B cell (primary cell): ENCODE measurements around the gene EYA4. TPM values are rescaled to one million over a fixed set of nuclear protein-coding genes. Genes with fewer than 3 reads are reported as not detected.

ENCODE experiments used
- ATAC-seq: fragments of 200-7000 bp; cut with Tn5 transposase; one replicate; pipeline ENCODE4 v1.10.0; 2021; ENCODE audit warnings: low read depth, mild to moderate bottlenecking, moderate number of reproducible peaks, moderate library complexity
- CTCF ChIA-PET: fragments of 350-600 bp; sonication (Branson Sonifier 250); formaldehyde crosslinking; loops from one replicate; lab custom pipeline; 2021; ENCODE audit warnings: antibody characterized with exemption, inconsistent platforms; lab: Charles Lee
- POLR2A ChIA-PET: fragments of 350-600 bp; sonication (Branson Sonifier 250); formaldehyde crosslinking; loops from one replicate; lab custom pipeline; 2021; ENCODE audit warnings: antibody characterized with exemption; lab: Charles Lee
- DNase-seq: peaks from one replicate; pipeline ENCODE4 v3.0.0; 2013
- H2AFZ ChIP-seq: 2 replicates; pipeline ENCODE4 v1.6.1; 2012; ENCODE audit warnings: mild to moderate bottlenecking, low read depth, low read length; ENCODE audit not compliant: insufficient read depth, poor library complexity, severe bottlenecking
- H3K27ac ChIP-seq, 2 donors: 1 replicate in 1 of 2; 2 replicates in 1 of 2; pipeline ENCODE4 v1.5.1; 2012 to 2013; ENCODE audit warnings: low read length in 2 of 2, mild to moderate bottlenecking in 2 of 2, moderate library complexity in 1 of 2
- H3K27me3 ChIP-seq, 4 experiments: fragments of 200-600 bp in 1 of 4; sonication (generic) in 1 of 4; replicated peaks in 1 of 4; 1 replicate in 2 of 4; 2 replicates in 2 of 4; pipeline versions ENCODE4 v1.6.1 to v1.7.0; 2013 to 2016; ENCODE audit warnings: low read length in 3 of 4, mild to moderate bottlenecking in 2 of 4, mixed read lengths in 1 of 4, moderate library complexity in 1 of 4; ENCODE audit not compliant: insufficient read depth in 4 of 4, control insufficient read depth in 3 of 4; ENCODE audit errors: control extremely low read depth in 1 of 4
- H3K36me3 ChIP-seq, 2 experiments: replicated peaks in 1 of 2; 1 replicate in 1 of 2; 2 replicates in 1 of 2; pipeline versions ENCODE4 v1.6.1 to v1.7.1; 2013; ENCODE audit warnings: low read length in 1 of 2; ENCODE audit not compliant: insufficient read depth in 2 of 2, control insufficient read depth in 1 of 2; ENCODE audit errors: control extremely low read depth in 1 of 2, extremely low read depth in 1 of 2
- H3K4me1 ChIP-seq, 2 donors: fragments of 200-600 bp in 1 of 2; sonication (generic) in 1 of 2; 1 replicate in 1 of 2; 2 replicates in 1 of 2; pipeline versions ENCODE4 v1.5.1 to v1.6.1; 2013 to 2017; ENCODE audit warnings: low read length in 2 of 2; ENCODE audit not compliant: control insufficient read depth in 2 of 2, insufficient read depth in 2 of 2
- H3K4me2 ChIP-seq: replicated peaks from 2 replicates; pipeline ENCODE3; 2012; ENCODE audit warnings: mild to moderate bottlenecking, low read depth, low read length; ENCODE audit not compliant: poor library complexity, severe bottlenecking
- H3K4me3 ChIP-seq, 5 experiments: fragments of 200-600 bp in 1 of 5; sonication (generic) in 1 of 5; 1 replicate in 3 of 5; 2 replicates in 2 of 5; pipeline versions ENCODE4 v1.5.1 to v1.7.0; 2011 to 2016; ENCODE audit warnings: low read length in 4 of 5, mild to moderate bottlenecking in 4 of 5, low read depth in 2 of 5, control low read depth in 1 of 5, moderate library complexity in 1 of 5; ENCODE audit not compliant: insufficient read depth in 1 of 5; ENCODE audit errors: control extremely low read depth in 1 of 5, extremely low read depth in 1 of 5
- H3K79me2 ChIP-seq: fragments of 200-600 bp; sonication (generic); one replicate; pipeline ENCODE4 v1.6.0; 2016; ENCODE audit warnings: low read length; ENCODE audit not compliant: control insufficient read depth, insufficient read depth
- H3K9ac ChIP-seq: fragments of 200-600 bp; sonication (generic); 2 replicates; pipeline ENCODE4 v1.6.1; 2017; ENCODE audit warnings: mild to moderate bottlenecking, low read length, moderate library complexity
- H3K9me3 ChIP-seq, 3 donors: one replicate each; pipeline versions ENCODE4 v1.6.1 to v1.7.1; 2013; ENCODE audit warnings: low read length in 2 of 3; ENCODE audit not compliant: control insufficient read depth in 2 of 3, insufficient read depth in 1 of 3; ENCODE audit errors: control extremely low read depth in 1 of 3
- H4K20me1 ChIP-seq: 2 replicates; pipeline ENCODE4 v1.6.0; 2012; ENCODE audit warnings: mild to moderate bottlenecking, low read length; ENCODE audit not compliant: insufficient read depth, control insufficient read depth, poor library complexity, severe bottlenecking
- H3K27ac Mint-ChIP-seq: one replicate; pipeline ENCODE4 v1.8.0; 2021; ENCODE audit warnings: mixed read lengths
- H3K27me3 Mint-ChIP-seq: one replicate; pipeline ENCODE4 v1.8.0; 2021; ENCODE audit warnings: mixed read lengths
- H3K4me1 Mint-ChIP-seq: one replicate; pipeline ENCODE4 v1.8.0; 2021; ENCODE audit warnings: mixed read lengths
- H3K4me3 Mint-ChIP-seq: one replicate; pipeline ENCODE4 v1.8.0; 2021; ENCODE audit warnings: mixed read lengths
- H3K9me3 Mint-ChIP-seq: one replicate; pipeline ENCODE4 v1.8.0; 2022; ENCODE audit warnings: mixed read lengths; ENCODE audit not compliant: insufficient read depth
- CTCF ChIP-seq: fragments of 200-600 bp; IDR thresholded peaks from one replicate; pipeline ENCODE4 v1.8.0; 2022; ENCODE audit warnings: antibody characterized with exemption, mild to moderate bottlenecking
- EZH2 ChIP-seq: IDR thresholded peaks from 2 replicates; pipeline ENCODE4 v1.6.1; 2012; ENCODE audit warnings: borderline replicate concordance, low read depth, mild to moderate bottlenecking, moderate library complexity, low read length; ENCODE audit not compliant: insufficient read depth, poor library complexity, severe bottlenecking
- WGBS: methylation state at CpG from one replicate; pipeline ENCODE4 v1.1.5; 2013; ENCODE audit warnings: missing lambda C conversion rate; ENCODE audit not compliant: insufficient coverage; 5-methylcytosine and 5-hydroxymethylcytosine counted together
- intact Hi-C: fragments of 100-400 bp; cut with micrococcal nuclease; formaldehyde crosslinking; loops from one replicate; pipeline ENCODE4 v1.10.0; 2022
- polyA plus RNA-seq: library from polyadenylated mRNA; depleted of rRNA; stranded (reverse); fragments of >200 nt; gene quantifications from 2 replicates; pipeline ENCODE4 v1.2.3, GENCODE V29; 2012
- total RNA-seq, 2 donors: library from RNA; stranded (reverse); fragments of 120-200 nt in 1 of 2; gene quantifications; 1 replicate in 1 of 2; 2 replicates in 1 of 2; pipeline versions ENCODE4 v1.2.3 to v1.2.4, GENCODE V29; 2013 to 2022

The EYA4 gene
- total and polyA plus RNA-seq, 2 donors (not counting 1 experiment from before 2014, with no cell fraction given): 0.49 TPM; not detected in 1

DNA sequence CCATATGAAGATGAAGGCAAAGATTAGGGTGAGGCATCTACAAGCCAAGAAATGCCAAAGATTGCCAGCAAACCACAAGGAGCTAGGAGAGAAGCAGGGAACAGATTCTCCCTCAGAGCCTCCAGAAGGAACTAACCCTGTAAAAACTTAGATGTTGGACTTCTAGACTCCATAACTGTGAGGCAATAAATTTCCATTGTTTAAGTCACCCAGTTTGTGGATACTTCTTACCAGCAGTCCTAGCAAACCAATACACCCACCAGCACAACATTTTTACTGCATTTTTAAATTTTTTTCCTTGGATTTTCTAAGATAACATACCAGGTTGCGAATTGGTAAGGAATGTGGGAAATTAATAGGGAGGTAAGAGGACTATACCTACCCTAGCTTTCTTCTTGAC, 47.8 kb upstream of the EYA4 start:
- H3K4me2 ChIP-seq: no peak overlapping the region
- H3K9me3 ChIP-seq: no peaks in the 10 kb centered on the region
- H2AFZ ChIP-seq: no peak overlapping the region
- H3K4me3 ChIP-seq: no peak overlapping the region
- no peaks in the 10 kb centered on the region for H4K20me1 ChIP-seq
- no peaks in the 10 kb centered on the region for H3K4me1 ChIP-seq
- Mint-ChIP-seq H3K27me3 (no peaks in the 10 kb centered on the region), H3K4me1 (no peaks in the 10 kb centered on the region), H3K9me3 (no peaks in the 10 kb centered on the region), H3K4me3 (no peak overlapping the region), H3K27ac (no peak overlapping the region)
- H3K27me3 ChIP-seq: no peaks in the 10 kb centered on the region
- ChIA-PET CTCF (no interaction called here), POLR2A (no interaction called here)
- no peak overlapping the region for H3K9ac ChIP-seq
- intact Hi-C loops: no loop called here
- TF ChIP-seq CTCF: no peak
- TF ChIP-seq EZH2: no peak
- H3K79me2 ChIP-seq: no peaks in the 10 kb centered on the region
- H3K27ac ChIP-seq: no peak overlapping the region
- no CpG with 5 or more reads among the region's 1 CpG for WGBS
- DNase-seq: no peak
- no peaks in the 10 kb centered on the region for H3K36me3 ChIP-seq
- ATAC-seq: no peak

- no peak for TF ChIP-seq EZH2
- no peak for TF ChIP-seq CTCF
- Mint-ChIP-seq H3K4me3 (no peak overlapping the region), H3K27ac (no peak overlapping the region), H3K9me3 (no peaks in the 10 kb centered on the region), H3K27me3 (no peaks in the 10 kb centered on the region), H3K4me1 (no peaks in the 10 kb centered on the region)
- no peaks in the 10 kb centered on the region for H3K27me3 ChIP-seq
- no peaks in the 10 kb centered on the region for H4K20me1 ChIP-seq
- H3K9me3 ChIP-seq: no peaks in the 10 kb centered on the region
- no peak overlapping the region for H2AFZ ChIP-seq
- no peak overlapping the region for H3K27ac ChIP-seq
- H3K4me1 ChIP-seq: no peaks in the 10 kb centered on the region
- no peak overlapping the region for H3K4me3 ChIP-seq
- ATAC-seq: no peak
- H3K36me3 ChIP-seq: no peaks in the 10 kb centered on the region
- 61% methylated on average over 2 of the region's 2 CpGs for WGBS
- no peak overlapping the region for H3K4me2 ChIP-seq
- intact Hi-C loops: no loop called here
- no peaks in the 10 kb centered on the region for H3K79me2 ChIP-seq
- no peak overlapping the region for H3K9ac ChIP-seq
- no peak for DNase-seq
- POLR2A ChIA-PET: no interaction called here
- CTCF ChIA-PET: no interaction called here
Measured at GRCh38 chr6:133198725-133199124, 42.4 kb upstream of the EYA4 start.
